HepG2 (cell line): Measurements from ENCODE around the gene CRLF1. TPM values are rescaled to one million over a fixed set of nuclear protein-coding genes. Genes with fewer than 3 reads are reported as not detected.

ENCODE experiments used
- ATAC-seq: fragments of 200-7000 bp; cut with Tn5 transposase; 3 replicates; pipeline ENCODE4 v1.9.1; 2020; ENCODE audit warnings: mild to moderate bottlenecking, moderate library complexity
- BruUV-seq: library from RNA; stranded (reverse); fragments of 400-500 nt; replicated peaks from 2 replicates; lab custom pipeline; 2021; lab: Mats Ljungman, UMichigan
- CTCF ChIA-PET: fragments of 300-600 bp; formaldehyde crosslinking; extraction: SDS; loops from one replicate; lab custom pipeline; 2021; ENCODE audit warnings: low total read pairs, inconsistent platforms, low intra/inter-chr PET ratio; lab: Yijun Ruan, JAX
- POLR2A ChIA-PET: fragments of 350-600 bp; sonication (Branson Sonifier 250); formaldehyde crosslinking; loops from one replicate; lab custom pipeline; 2020; ENCODE audit warnings: antibody characterized with exemption, inconsistent platforms; lab: Yijun Ruan, JAX
- DNase-seq: peaks from one replicate; pipeline ENCODE4 v3.0.0-alpha.2; 2015; ENCODE audit warnings: low spot score
- FAIRE-seq: peaks from 3 replicates; lab custom pipeline; 2011; peaks lifted over from hg19 to GRCh38; lab: Jason Lieb, UNC
- H2AFZ ChIP-seq: one replicate; pipeline ENCODE4 v1.6.1; 2011; ENCODE audit warnings: low read length, inconsistent platforms
- H3K27ac ChIP-seq: fragments of 300-600 bp; 3 replicates; pipeline ENCODE4 v1.8.0; 2011; ENCODE audit warnings: mixed run types, mild to moderate bottlenecking, mixed read lengths, low read length, inconsistent platforms; ENCODE audit not compliant: insufficient read depth; ENCODE audit errors: extremely low read length
- H3K27me3 ChIP-seq, 2 experiments: fragments of 200-600 bp in 1 of 2; 2 replicates in 1 of 2; 3 replicates in 1 of 2; pipeline versions ENCODE4 v1.6.0 to v1.8.0; 2011; ENCODE audit warnings: low read length in 2 of 2, mild to moderate bottlenecking in 2 of 2, moderate library complexity in 2 of 2, inconsistent platforms in 1 of 2; ENCODE audit not compliant: insufficient read depth in 2 of 2, control insufficient read depth in 1 of 2
- H3K36me3 ChIP-seq, 2 experiments: fragments of 200-600 bp in 1 of 2; replicated peaks in 1 of 2; 2 replicates in 1 of 2; 3 replicates in 1 of 2; pipeline versions ENCODE4 v1.5.1 to v1.8.0; 2011; ENCODE audit warnings: low read length in 2 of 2, inconsistent platforms in 1 of 2; ENCODE audit not compliant: insufficient read depth in 2 of 2, control insufficient read depth in 1 of 2
- H3K4me1 ChIP-seq: 2 replicates; pipeline ENCODE4 v1.5.1; 2012; ENCODE audit warnings: low read length, inconsistent platforms; ENCODE audit not compliant: insufficient read depth
- H3K4me2 ChIP-seq: 2 replicates; pipeline ENCODE4 v1.6.0; 2011; ENCODE audit warnings: low read depth, low read length, inconsistent platforms
- H3K4me3 ChIP-seq, 3 experiments: fragments of 200-600 bp in 1 of 3; sonication (generic), shearing (Covaris generic) in 1 of 3; replicated peaks in 1 of 3; 2 replicates each; pipeline ENCODE4 v1.5.1; 2011 to 2016; ENCODE audit warnings: low read length in 3 of 3, inconsistent platforms in 2 of 3, low read depth in 2 of 3, mild to moderate bottlenecking in 2 of 3, control low read depth in 1 of 3, mixed read lengths in 1 of 3; ENCODE audit not compliant: insufficient read depth in 1 of 3
- H3K79me2 ChIP-seq: one replicate; pipeline ENCODE4 v1.6.1; 2011; ENCODE audit warnings: low read length, inconsistent platforms; ENCODE audit not compliant: insufficient read depth
- H3K9ac ChIP-seq: 2 replicates; pipeline ENCODE4 v1.6.0; 2011; ENCODE audit warnings: mild to moderate bottlenecking, low read depth, low read length, inconsistent platforms; ENCODE audit not compliant: insufficient read depth
- H3K9me3 ChIP-seq: 2 replicates; pipeline ENCODE4 v1.5.1; 2012; ENCODE audit warnings: mild to moderate bottlenecking, low read length
- H4K20me1 ChIP-seq: 2 replicates; pipeline ENCODE4 v1.6.0; 2011; ENCODE audit warnings: inconsistent platforms, mild to moderate bottlenecking, low read length, moderate library complexity; ENCODE audit not compliant: insufficient read depth
- GMEB1 ChIP-seq: sonication (generic); formaldehyde crosslinking; IDR thresholded peaks from 2 replicates; pipeline ENCODE4 v1.5.1; 2020; ENCODE audit warnings: missing genetic modification reagents, mild to moderate bottlenecking, borderline replicate concordance
- NFRKB ChIP-seq: fragments of 450-650 bp; IDR thresholded peaks from 2 replicates; pipeline ENCODE4 v1.6.1; 2017
- ZNF329 ChIP-seq: sonication (generic); formaldehyde crosslinking; IDR thresholded peaks from 2 replicates; pipeline ENCODE4 v1.9.0; 2021; ENCODE audit warnings: low read depth, mild to moderate bottlenecking, missing genetic modification reagents
- ZNF740 ChIP-seq: sonication (generic); formaldehyde crosslinking; IDR thresholded peaks from 2 replicates; pipeline ENCODE4 v1.4.0; 2020; ENCODE audit warnings: missing genetic modification reagents
- ZNF800 ChIP-seq: sonication (generic); formaldehyde crosslinking; IDR thresholded peaks from 2 replicates; pipeline ENCODE4 v1.4.0; 2020; ENCODE audit warnings: missing genetic modification reagents
- WGBS: methylation state at CpG from one replicate; pipeline ENCODE4 v1.1.6; 2017; ENCODE audit warnings: low lambda C conversion rate; 5-methylcytosine and 5-hydroxymethylcytosine counted together
- in situ Hi-C: cut with HindIII; loops from 2 replicates; pipeline ENCODE4 v1.10.0; 2017; ENCODE audit warnings: low pct_unique_long_range_greater_than_20kb; ENCODE audit not compliant: extremely low pct_ligation_motif_present
- intact Hi-C: fragments of 100-400 bp; cut with micrococcal nuclease; formaldehyde crosslinking; loops from one replicate; pipeline ENCODE4 v1.10.0; 2022; ENCODE audit not compliant: unreplicated experiment
- polyA plus RNA-seq, 8 experiments: library from polyadenylated mRNA; depleted of rRNA in 3 of 8; stranded (reverse) in 7 of 8; unstranded in 1 of 8; fragments of >200 nt; fragmentation: Illumina TruSeq in 4 of 8; extraction: Trizol in 4 of 8; gene quantifications; 2 replicates each; pipeline versions ENCODE4 v1.2.1 to v1.2.3, GENCODE V29; 2011 to 2016; ENCODE audit warnings: low read depth in 4 of 8, missing spikeins in 1 of 8, mixed read lengths in 1 of 8; ENCODE audit not compliant: insufficient read depth in 1 of 8
- total RNA-seq, 5 experiments: library from RNA; depleted of rRNA; stranded (reverse); fragments of >200 nt; fragmentation: Illumina TruSeq; extraction: Trizol; gene quantifications; 2 replicates each; pipeline ENCODE4 v1.2.3, GENCODE V29; 2016; ENCODE audit warnings: low read depth in 1 of 5

Gene CRLF1
- total and polyA plus RNA-seq, 2 of the 13 experiments (the other 11 are each of a cell fraction or from before 2014, with no cell fraction given), result 217 to 296 TPM

GRCh38 chr19:18616023-18616422 is 9.4 kb upstream of the CRLF1 start:
- Histone ChIP-seq H3K36me3 (no peaks in the 10 kb centered on the region), H3K4me1 (peaks cover 22% of the 10 kb centered on the region; the same call in 1 of the 2 replicates), H3K9me3 (no peaks in the 10 kb centered on the region), H3K27me3 (peaks cover 0 to 7% of the 10 kb centered on the region in 2 experiments; a peak in 2 of 5 replicates), H3K4me2 (no peak overlapping the region), H3K79me2 (no peaks in the 10 kb centered on the region), H2AFZ (no peak overlapping the region), H3K4me3 (no peak overlapping the region), H3K27ac (no peak overlapping the region), H4K20me1 (no peaks in the 10 kb centered on the region), H3K9ac (no peak overlapping the region)
- FAIRE-seq (no peak), DNase-seq (no peak), ATAC-seq (no peak)
- ChIA-PET CTCF (no interaction called here), POLR2A (no interaction called here)
- 66% methylated on average over 2 of the region's 3 CpGs for WGBS
- BruUV-seq, result no TSS peak
- in situ Hi-C loops (no loop called here), intact Hi-C loops (no loop called here)
- TF ChIP-seq ZNF329 (CRISPR knock-in tag) (peak; percentile 99), ZNF800 (CRISPR knock-in tag) (no peak), ZNF740 (CRISPR knock-in tag) (no peak), GMEB1 (no peak), NFRKB (no peak)
